HG02798 (cell line): ENCODE data around the gene RALGAPA2.
"Not testable (repeated sequence)": the region's sequence is repeated elsewhere in the genome, so short reads cannot be mapped to it uniquely, and the experiment has no call there.

Experiments
- ATAC-seq: cut with Tn5 transposase; IDR thresholded peaks from one replicate; pipeline ENCODE4 v1.9.1; 2021; ENCODE audit warnings: mild to moderate bottlenecking; ENCODE audit not compliant: unreplicated experiment, poor library complexity

RALGAPA2 gene

GRCh38 chr20:20363799-20364592, 348.4 kb downstream of the RALGAPA2 start:
- no peak for ATAC-seq

GRCh38 chr20:20363434-20363798, 349.0 kb downstream of the RALGAPA2 start:
- ATAC-seq: no peak

GRCh38 chr20:20362774-20363433, 349.5 kb downstream of the RALGAPA2 start:
- no peak for ATAC-seq

GRCh38 chr20:20360464-20360863, 352.0 kb downstream of the RALGAPA2 start:
- ATAC-seq: peak; percentile 65

- ATAC-seq: no peak
Measured at GRCh38 chr20:20359628-20360027, 352.8 kb downstream of the RALGAPA2 start.

- no peak for ATAC-seq
Measured at GRCh38 chr20:20358801-20359200, 353.6 kb downstream of the RALGAPA2 start.

GRCh38 chr20:20355503-20355902, 356.9 kb downstream of the RALGAPA2 start:
- not testable (repeated sequence) for ATAC-seq

GRCh38 chr20:20353576-20353975, 358.9 kb downstream of the RALGAPA2 start:
- no peak for ATAC-seq

- ATAC-seq: no peak
Measured at GRCh38 chr20:20344476-20344875, 368.0 kb downstream of the RALGAPA2 start.

GRCh38 chr20:20343932-20344331, 368.5 kb downstream of the RALGAPA2 start:
- ATAC-seq: no peak
